ENCODE data around the gene PPFIA1. TPM values are rescaled to one million over a fixed set of nuclear protein-coding genes. Genes with fewer than 3 reads are reported as not detected.
A peak's percentile ranks its signal among the peaks of the same experiment; 100 is the strongest.

Gene PPFIA1
- total and polyA plus RNA-seq, 9 donors = 20.5 to 60.3 (median 37.8) TPM

DNA sequence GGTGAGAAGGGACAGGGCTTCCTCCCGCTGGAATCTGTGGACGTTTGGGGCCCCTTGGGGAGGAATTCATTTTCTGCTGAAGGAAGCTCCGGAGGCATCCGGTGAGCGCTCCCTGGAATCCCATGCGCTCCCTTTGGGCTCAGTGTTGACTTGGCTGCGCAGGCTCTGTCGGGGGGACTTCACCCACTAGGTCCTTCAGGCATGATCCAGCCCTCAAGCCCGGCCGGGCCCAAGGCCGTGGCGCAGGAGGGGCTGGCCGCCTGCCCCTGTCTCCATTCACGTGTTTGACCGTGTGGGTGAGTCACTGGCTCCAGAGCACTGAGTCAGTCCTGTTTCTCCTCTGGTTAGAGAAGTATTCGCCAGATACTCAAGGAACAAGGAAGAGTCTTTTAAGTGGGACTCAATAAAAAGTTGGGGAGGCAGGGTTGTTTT lies 129.2 kb downstream of the PPFIA1 start:
- H3K27ac ChIP-seq = peak overlapping the region; percentile 73 to 79
- H3K4me3 ChIP-seq = peak overlapping the region; percentile 84
- intact Hi-C loops (cut with DNase I) = loop anchor here in 2 of 4 donors (5.0 to 10.0 kb wide), 2 partner anchors 115 to 127 kb away; partner anchors contain the start of gene PPFIA1 (in 1 of the 2)
- H3K36me3 ChIP-seq = no peaks in the 10 kb centered on the region
- WGBS, 3 donors = 0 to 2% (median 1%) methylated on average over 16 of the region's 16 CpGs
- H3K27me3 ChIP-seq = no peaks in the 10 kb centered on the region
- H3K4me1 ChIP-seq (ENCODE audit: insufficient read depth) = peaks cover 11% of the 10 kb centered on the region
- DNase-seq = peak; percentile 92 to 96 (median 94)
- TF ChIP-seq, protein P1, sequence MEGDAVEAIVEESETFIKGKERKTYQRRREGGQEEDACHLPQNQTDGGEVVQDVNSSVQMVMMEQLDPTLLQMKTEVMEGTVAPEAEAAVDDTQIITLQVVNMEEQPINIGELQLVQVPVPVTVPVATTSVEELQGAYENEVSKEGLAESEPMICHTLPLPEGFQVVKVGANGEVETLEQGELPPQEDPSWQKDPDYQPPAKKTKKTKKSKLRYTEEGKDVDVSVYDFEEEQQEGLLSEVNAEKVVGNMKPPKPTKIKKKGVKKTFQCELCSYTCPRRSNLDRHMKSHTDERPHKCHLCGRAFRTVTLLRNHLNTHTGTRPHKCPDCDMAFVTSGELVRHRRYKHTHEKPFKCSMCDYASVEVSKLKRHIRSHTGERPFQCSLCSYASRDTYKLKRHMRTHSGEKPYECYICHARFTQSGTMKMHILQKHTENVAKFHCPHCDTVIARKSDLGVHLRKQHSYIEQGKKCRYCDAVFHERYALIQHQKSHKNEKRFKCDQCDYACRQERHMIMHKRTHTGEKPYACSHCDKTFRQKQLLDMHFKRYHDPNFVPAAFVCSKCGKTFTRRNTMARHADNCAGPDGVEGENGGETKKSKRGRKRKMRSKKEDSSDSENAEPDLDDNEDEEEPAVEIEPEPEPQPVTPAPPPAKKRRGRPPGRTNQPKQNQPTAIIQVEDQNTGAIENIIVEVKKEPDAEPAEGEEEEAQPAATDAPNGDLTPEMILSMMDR (IDR thresholded peaks at IDR 0.05) = no peak
- TF ChIP-seq POLR2A (IDR thresholded peaks at IDR 0.05) = peak; percentile 47
- no peaks in the 10 kb centered on the region for H3K9me3 ChIP-seq

DNA sequence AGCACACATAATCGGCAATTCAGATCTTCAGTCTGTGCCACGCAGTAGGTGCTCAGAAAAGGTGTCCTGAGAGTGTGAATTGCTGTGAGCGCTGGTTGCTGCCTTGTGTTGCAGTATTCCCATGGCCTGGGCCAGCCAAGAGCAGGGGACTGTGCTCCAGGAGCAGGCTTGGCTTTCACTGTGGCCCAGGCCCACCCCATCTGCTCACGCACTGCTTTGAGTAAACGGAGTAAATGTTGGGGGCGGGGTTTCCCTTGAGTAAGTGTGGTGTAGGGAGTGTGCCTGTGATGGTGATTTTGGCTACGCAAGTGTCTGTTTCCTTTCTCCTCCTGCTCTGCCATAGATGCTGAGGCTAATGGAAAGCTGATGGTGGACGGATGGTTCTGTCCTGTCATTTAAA lies 130.2 kb downstream of the PPFIA1 start:
- H3K4me3 ChIP-seq = no peak overlapping the region
- peak overlapping the region; percentile 68 to 79 for H3K27ac ChIP-seq
- no peaks in the 10 kb centered on the region for H3K36me3 ChIP-seq
- peaks cover 11% of the 10 kb centered on the region for H3K4me1 ChIP-seq (ENCODE audit: insufficient read depth)
- WGBS, 3 donors = 67 to 78% (median 76%) methylated on average over 8 of the region's 8 CpGs
- intact Hi-C loops (cut with DNase I) = no loop called here
- no peak for TF ChIP-seq EP300 (IDR thresholded peaks at IDR 0.05)
- H3K9me3 ChIP-seq = no peaks in the 10 kb centered on the region
- no peak for DNase-seq
- H3K27me3 ChIP-seq = no peaks in the 10 kb centered on the region

DNA sequence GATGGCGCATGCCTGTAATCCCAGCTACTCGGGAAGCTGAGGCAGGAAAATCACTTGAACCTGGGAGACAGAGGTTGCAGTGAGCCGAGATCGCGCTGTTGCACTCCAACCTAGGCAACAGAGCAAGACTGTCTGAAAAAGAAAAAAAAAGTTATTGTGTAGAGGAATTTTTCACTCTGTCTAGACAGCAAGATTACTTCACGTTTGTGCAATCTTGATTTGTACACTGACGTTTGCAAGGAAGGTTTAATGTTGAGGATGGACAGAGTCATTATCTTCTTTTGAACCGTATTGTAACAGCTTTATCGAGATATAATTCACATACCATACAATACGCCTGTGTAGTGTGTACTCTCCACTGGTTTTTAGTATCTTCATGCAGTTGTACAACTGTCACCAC lies 131.5 kb downstream of the PPFIA1 start:
- peaks cover 11% of the 10 kb centered on the region for H3K4me1 ChIP-seq (ENCODE audit: insufficient read depth)

DNA sequence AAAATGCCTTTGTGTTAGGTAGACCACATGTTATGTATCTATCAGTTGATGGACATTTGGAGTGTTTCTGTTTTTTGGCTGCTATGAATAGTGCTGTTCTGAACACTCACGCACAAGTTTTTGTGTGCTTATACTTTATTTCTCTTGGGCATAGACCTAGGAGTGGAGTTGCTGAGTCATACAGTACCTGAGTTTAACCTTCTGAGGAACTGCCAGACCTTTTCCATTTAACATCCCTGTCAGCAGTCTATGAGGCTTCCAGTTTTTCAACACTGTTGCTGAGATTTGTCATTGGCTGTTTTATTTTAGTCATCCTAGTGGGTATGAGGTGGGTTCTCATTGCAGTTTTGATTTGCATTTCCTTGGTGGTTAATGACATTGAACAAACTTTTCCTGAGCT lies 132.2 kb downstream of the PPFIA1 start:
- Histone ChIP-seq H3K27me3 (no peaks in the 10 kb centered on the region), H3K27ac (no peak overlapping the region), H3K36me3 (no peaks in the 10 kb centered on the region), H3K4me1 (ENCODE audit: insufficient read depth) (peaks cover 10% of the 10 kb centered on the region), H3K4me3 (no peak overlapping the region), H3K9me3 (no peaks in the 10 kb centered on the region)
- 69 to 86% (median 70%) methylated on average over 1 of the region's 1 CpG for WGBS, 3 donors
- TF ChIP-seq, protein P1 (IDR thresholded peaks at IDR 0.05) = no peak
- TF ChIP-seq POLR2A (IDR thresholded peaks at IDR 0.05) = no peak
- intact Hi-C loops (cut with DNase I) = no loop called here
- no peak for DNase-seq

More for the DNA sequence above, 131.5 kb downstream of the PPFIA1 start:
- intact Hi-C loops (cut with DNase I) = no loop called here
- DNase-seq = no peak
- TF ChIP-seq, protein P1 (IDR thresholded peaks at IDR 0.05) = no peak
- TF ChIP-seq EP300 (IDR thresholded peaks at IDR 0.05) (no peak), POLR2A (IDR thresholded peaks at IDR 0.05) (no peak)
- Histone ChIP-seq H3K9me3 (no peaks in the 10 kb centered on the region), H3K27me3 (no peaks in the 10 kb centered on the region), H3K4me3 (no peak overlapping the region), H3K36me3 (no peaks in the 10 kb centered on the region), H3K27ac (no peak overlapping the region)
- WGBS, 3 donors = 86 to 88% (median 86%) methylated on average over 10 of the region's 10 CpGs

DNA sequence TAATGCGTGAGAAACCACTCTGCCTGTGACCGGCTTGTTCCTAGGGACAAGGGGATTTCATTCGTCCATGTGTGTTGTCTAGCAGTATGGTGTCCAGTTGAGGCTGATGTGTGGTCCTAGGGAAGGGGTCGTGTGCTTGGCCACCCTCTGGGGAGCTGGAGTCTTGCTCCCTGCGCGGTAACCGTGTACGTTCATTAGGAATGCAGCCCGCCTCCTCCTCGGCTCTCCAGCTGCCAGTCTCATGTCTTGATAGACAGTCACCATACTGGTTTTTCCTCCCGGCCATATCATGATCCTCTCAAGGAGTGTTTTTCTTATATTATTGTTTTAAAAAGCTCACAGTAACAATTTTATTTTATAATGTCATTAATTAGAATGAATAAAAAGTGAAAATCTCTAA lies 133.8 kb downstream of the PPFIA1 start:
- no peak for DNase-seq
- H3K4me1 ChIP-seq (ENCODE audit: insufficient read depth) = peaks cover 10% of the 10 kb centered on the region
- TF ChIP-seq POLR2A (IDR thresholded peaks at IDR 0.05) (no peak), EP300 (IDR thresholded peaks at IDR 0.05) (no peak)
- TF ChIP-seq, protein P1 (IDR thresholded peaks at IDR 0.05) = no peak
- H3K4me3 ChIP-seq = no peak overlapping the region
- H3K9me3 ChIP-seq = no peaks in the 10 kb centered on the region
- H3K27ac ChIP-seq = no peak overlapping the region
- no peaks in the 10 kb centered on the region for H3K27me3 ChIP-seq
- intact Hi-C loops (cut with DNase I) = no loop called here
- 88 to 94% (median 90%) methylated on average over 11 of the region's 11 CpGs for WGBS, 3 donors
- no peaks in the 10 kb centered on the region for H3K36me3 ChIP-seq

Data from ovary (tissue), 9 donors.